HCT116 (cell line): ENCODE results near the gene LMAN2L. TPM values are rescaled to one million over a fixed set of nuclear protein-coding genes. Genes with fewer than 3 reads are reported as not detected.

Experiments
- ATAC-seq: fragments of 200-7000 bp; cut with Tn5 transposase; 2 replicates; pipeline ENCODE4 v1.9.1; 2020; ENCODE audit warnings: mild to moderate bottlenecking, moderate library complexity
- BruUV-seq: library from RNA; stranded (reverse); fragments of 400-500 nt; replicated peaks from 2 replicates; lab custom pipeline; 2021; lab: Mats Ljungman, UMichigan
- CTCF ChIA-PET: fragments of 300-600 bp; sonication (Branson Sonifier 250); formaldehyde crosslinking; loops from one replicate; lab custom pipeline; 2021; ENCODE audit warnings: antibody characterized with exemption; lab: Charles Lee
- POLR2A ChIA-PET: fragments of 300-600, 350-600 bp; sonication (Branson Sonifier 250); formaldehyde crosslinking; loops from one replicate; lab custom pipeline; 2021; ENCODE audit warnings: antibody characterized with exemption; lab: Charles Lee
- RAD21 ChIA-PET, 2 experiments: fragments of 300-600 bp; sonication (Branson Sonifier 250); formaldehyde crosslinking; loops; one replicate each; lab custom pipeline; 2023; ENCODE audit warnings: low total read pairs in 2 of 2; ENCODE audit not compliant: uncharacterized antibody in 2 of 2, unreplicated experiment in 2 of 2, low non-redundant PET in 1 of 2; lab: Charles Lee
- DNase-seq: peaks from one replicate; pipeline ENCODE4 v3.0.0-alpha.2; 2010; ENCODE audit warnings: low read depth, low spot score
- H2AFZ ChIP-seq: fragments of 200-600 bp; shearing (Covaris generic), sonication (generic); 2 replicates; pipeline ENCODE4 v1.6.1; 2017; ENCODE audit warnings: low read depth, mixed run types, mixed read lengths, antibody characterized with exemption, low read length; ENCODE audit not compliant: poor library complexity, severe bottlenecking
- H3K27ac ChIP-seq: 2 replicates; pipeline ENCODE4 v1.5.1; 2012; ENCODE audit warnings: low read depth, low read length
- H3K27me3 ChIP-seq: fragments of 200-600 bp; sonication (generic); 2 replicates; pipeline ENCODE4 v1.6.1; 2016; ENCODE audit warnings: mixed run types, low read length, mixed read lengths; ENCODE audit not compliant: insufficient read depth
- H3K36me3 ChIP-seq, 2 experiments: fragments of 200-500 bp in 1 of 2; fragments of 200-600 bp in 1 of 2; sonication (Bioruptor generic) in 1 of 2; sonication (generic) in 1 of 2; 2 replicates each; pipeline versions ENCODE4 v1.5.1 to v1.6.1; 2014 to 2016; ENCODE audit warnings: low read length in 2 of 2, inconsistent platforms in 1 of 2, mixed read lengths in 1 of 2, mixed run types in 1 of 2; ENCODE audit not compliant: insufficient read depth in 2 of 2, control insufficient read depth in 1 of 2
- H3K4me1 ChIP-seq, 2 experiments: fragments of 200-600 bp in 1 of 2; sonication (generic) in 1 of 2; 2 replicates each; pipeline versions ENCODE4 v1.5.1 to v1.6.1; 2012 to 2017; ENCODE audit warnings: low read length in 2 of 2, inconsistent platforms in 1 of 2, mild to moderate bottlenecking in 1 of 2, mixed read lengths in 1 of 2, mixed run types in 1 of 2, moderate library complexity in 1 of 2; ENCODE audit not compliant: insufficient read depth in 2 of 2, control insufficient read depth in 1 of 2
- H3K4me2 ChIP-seq: fragments of 200-600 bp; sonication (generic); 2 replicates; pipeline ENCODE4 v1.6.1; 2017; ENCODE audit warnings: mixed run types, low read length, mixed read lengths
- H3K4me3 ChIP-seq, 2 experiments: fragments of 200-600 bp in 1 of 2; sonication (generic) in 1 of 2; replicated peaks in 1 of 2; 2 replicates each; pipeline ENCODE4 v1.5.1; 2011 to 2016; ENCODE audit warnings: low read length in 2 of 2, control low read depth in 1 of 2, low read depth in 1 of 2, mild to moderate bottlenecking in 1 of 2, mixed read lengths in 1 of 2, mixed run types in 1 of 2
- H3K79me2 ChIP-seq: fragments of 200-600 bp; sonication (generic); 2 replicates; pipeline ENCODE4 v1.6.1; 2017; ENCODE audit warnings: mild to moderate bottlenecking, mixed run types, low read length, moderate library complexity, mixed read lengths; ENCODE audit not compliant: insufficient read depth
- H3K9ac ChIP-seq: fragments of 200-600 bp; sonication (generic); 2 replicates; pipeline ENCODE4 v1.6.1; 2016; ENCODE audit warnings: low read length, mixed read lengths
- H3K9me2 ChIP-seq: fragments of 200-600 bp; sonication (generic), shearing (Covaris generic); 2 replicates; pipeline ENCODE4 v1.6.1; 2017; ENCODE audit warnings: mixed run types, mild to moderate bottlenecking, moderate library complexity; ENCODE audit not compliant: insufficient read depth
- H3K9me3 ChIP-seq, 2 experiments: fragments of 200-500 bp in 1 of 2; fragments of 200-600 bp in 1 of 2; sonication (Bioruptor generic) in 1 of 2; sonication (generic) in 1 of 2; 2 replicates each; pipeline ENCODE4 v1.6.1; 2014 to 2017; ENCODE audit warnings: low read length in 2 of 2, mixed read lengths in 2 of 2, inconsistent platforms in 1 of 2, low read depth in 1 of 2, mild to moderate bottlenecking in 1 of 2, mixed run types in 1 of 2, moderate library complexity in 1 of 2; ENCODE audit not compliant: control insufficient read depth in 1 of 2, insufficient read depth in 1 of 2
- H4K20me1 ChIP-seq: fragments of 200-600 bp; sonication (generic), shearing (Covaris generic); 2 replicates; pipeline ENCODE4 v1.6.1; 2017; ENCODE audit warnings: mixed run types, mild to moderate bottlenecking, moderate library complexity; ENCODE audit not compliant: insufficient read depth
- CBX3 ChIP-seq: IDR thresholded peaks from 2 replicates; pipeline ENCODE4 v1.6.1; 2012; ENCODE audit warnings: low read depth
- CEBPB ChIP-seq: IDR thresholded peaks from 2 replicates; pipeline ENCODE4 v1.6.1; 2012; ENCODE audit warnings: low read depth
- EGR1 ChIP-seq: IDR thresholded peaks from 2 replicates; pipeline ENCODE4 v1.6.1; 2012; ENCODE audit warnings: low read depth
- ELF1 ChIP-seq: IDR thresholded peaks from 2 replicates; pipeline ENCODE4 v1.6.1; 2012; ENCODE audit warnings: low read depth, borderline replicate concordance
- EZH2 ChIP-seq: fragments of 200-600 bp; sonication (generic); IDR thresholded peaks from 2 replicates; pipeline ENCODE4 v1.6.1; 2017; ENCODE audit warnings: antibody characterized with exemption, mixed run types
- EZH2phosphoT487 ChIP-seq: fragments of 200-600 bp; IDR thresholded peaks from 2 replicates; pipeline ENCODE4 v1.6.1; 2018; ENCODE audit warnings: antibody characterized with exemption, borderline replicate concordance
- FOSL1 ChIP-seq: IDR thresholded peaks from 2 replicates; pipeline ENCODE4 v1.6.1; 2012; ENCODE audit warnings: low read depth
- JUND ChIP-seq: IDR thresholded peaks from 2 replicates; pipeline ENCODE4 v1.6.1; 2012
- POLR2AphosphoS5 ChIP-seq: IDR thresholded peaks from 2 replicates; pipeline ENCODE4 v1.6.1; 2011; ENCODE audit warnings: mild to moderate bottlenecking, low read depth, low read length, moderate library complexity
- RAD21 ChIP-seq: IDR thresholded peaks from 2 replicates; pipeline ENCODE4 v1.6.1; 2012; ENCODE audit warnings: low read depth, mild to moderate bottlenecking
- SRF ChIP-seq: IDR thresholded peaks from 2 replicates; pipeline ENCODE4 v1.6.1; 2012; ENCODE audit warnings: low read depth
- YY1 ChIP-seq: IDR thresholded peaks from 2 replicates; pipeline ENCODE4 v1.6.1; 2011; ENCODE audit warnings: low read length, low read depth, moderate library complexity, mild to moderate bottlenecking; ENCODE audit not compliant: insufficient replicate concordance; ENCODE audit errors: extremely low read depth
- intact Hi-C: fragments of 100-400 bp; cut with micrococcal nuclease; formaldehyde crosslinking; loops from 2 replicates; pipeline ENCODE4 v1.10.0; 2022
- total RNA-seq: library from RNA; stranded (reverse); gene quantifications from one replicate; pipeline ENCODE4 v1.2.1, GENCODE V29; 2021; ENCODE audit not compliant: unreplicated experiment
- TF ChIP-seq, protein P1 (sequence below): IDR thresholded peaks from 2 replicates; pipeline ENCODE4 v1.6.1; 2011; ENCODE audit warnings: mild to moderate bottlenecking, low read length, moderate library complexity; ENCODE audit not compliant: insufficient replicate concordance; ENCODE audit errors: extremely low read depth
- TF ChIP-seq, protein P2 (sequence below): IDR thresholded peaks from 2 replicates; pipeline ENCODE4 v1.6.1; 2012; ENCODE audit warnings: low read depth
- TF ChIP-seq, protein P3 (sequence below): IDR thresholded peaks from 2 replicates; pipeline ENCODE4 v1.6.1; 2012

LMAN2L gene
- total RNA-seq, 1 experiment from 2014 or later: 15.2 TPM

DNA sequence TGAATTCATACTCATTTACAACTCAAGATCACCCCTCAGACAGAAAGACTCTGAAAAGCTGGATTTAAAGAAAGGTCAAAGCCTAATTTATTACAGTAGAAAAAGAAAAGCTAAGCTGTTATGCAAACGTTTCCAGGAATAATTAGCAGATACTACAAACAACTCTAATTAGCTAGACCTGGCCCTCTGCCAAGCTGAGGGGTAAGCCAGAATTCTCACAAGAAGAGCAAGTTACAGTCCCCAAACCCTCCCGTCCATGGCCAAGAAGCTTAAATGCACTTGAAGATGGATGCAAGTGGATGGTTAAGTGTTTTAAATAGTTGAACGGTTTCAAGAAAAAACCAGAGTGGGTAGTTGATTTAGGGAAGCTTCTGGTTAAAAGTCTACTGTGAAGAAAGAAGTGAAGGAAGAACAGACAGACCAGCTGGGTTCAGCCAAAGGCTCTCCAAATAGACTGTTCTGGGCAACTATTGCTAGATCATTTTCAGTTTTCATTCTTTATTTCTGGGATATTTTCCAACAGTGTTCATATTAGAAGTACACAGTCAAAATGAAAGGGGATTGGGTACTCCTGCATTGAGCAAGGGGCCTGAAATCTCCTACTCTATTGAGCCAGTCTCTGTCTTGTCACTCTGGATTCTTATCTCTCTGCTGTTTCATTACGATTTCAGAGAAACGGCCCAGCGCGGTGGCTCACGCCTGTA is 4.8 kb downstream of the LMAN2L start:
- POLR2A ChIA-PET: no interaction called here
- intact Hi-C loops: no loop called here

More for the DNA sequence above, 4.8 kb downstream of the LMAN2L start:
- no peak for ATAC-seq
- RAD21 ChIA-PET: no interaction called here
- no peaks in the 10 kb centered on the region for H3K9me2 ChIP-seq
- no peak overlapping the region for H3K4me3 ChIP-seq
- no peak overlapping the region for H3K9ac ChIP-seq
- peaks cover 27% of the 10 kb centered on the region for H3K79me2 ChIP-seq
- CTCF ChIA-PET: no interaction called here
- peaks cover 25 to 34% of the 10 kb centered on the region in 2 experiments; a peak in 3 of 4 replicates for H3K36me3 ChIP-seq
- peaks cover 2 to 5% of the 10 kb centered on the region in 2 experiments; a peak in 2 of 4 replicates for H3K4me1 ChIP-seq
- H3K4me2 ChIP-seq: no peak overlapping the region
- no TSS peak for BruUV-seq
- DNase-seq: no peak
- no peaks in the 10 kb centered on the region for H3K9me3 ChIP-seq
- TF ChIP-seq, protein P1, sequence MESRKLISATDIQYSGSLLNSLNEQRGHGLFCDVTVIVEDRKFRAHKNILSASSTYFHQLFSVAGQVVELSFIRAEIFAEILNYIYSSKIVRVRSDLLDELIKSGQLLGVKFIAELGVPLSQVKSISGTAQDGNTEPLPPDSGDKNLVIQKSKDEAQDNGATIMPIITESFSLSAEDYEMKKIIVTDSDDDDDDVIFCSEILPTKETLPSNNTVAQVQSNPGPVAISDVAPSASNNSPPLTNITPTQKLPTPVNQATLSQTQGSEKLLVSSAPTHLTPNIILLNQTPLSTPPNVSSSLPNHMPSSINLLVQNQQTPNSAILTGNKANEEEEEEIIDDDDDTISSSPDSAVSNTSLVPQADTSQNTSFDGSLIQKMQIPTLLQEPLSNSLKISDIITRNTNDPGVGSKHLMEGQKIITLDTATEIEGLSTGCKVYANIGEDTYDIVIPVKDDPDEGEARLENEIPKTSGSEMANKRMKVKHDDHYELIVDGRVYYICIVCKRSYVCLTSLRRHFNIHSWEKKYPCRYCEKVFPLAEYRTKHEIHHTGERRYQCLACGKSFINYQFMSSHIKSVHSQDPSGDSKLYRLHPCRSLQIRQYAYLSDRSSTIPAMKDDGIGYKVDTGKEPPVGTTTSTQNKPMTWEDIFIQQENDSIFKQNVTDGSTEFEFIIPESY: no peak
- TF ChIP-seq JUND: no peak
- TF ChIP-seq EZH2phosphoT487: no peak
- no peak for TF ChIP-seq EGR1
- TF ChIP-seq YY1: no peak
- TF ChIP-seq SRF: no peak
- TF ChIP-seq, protein P2, sequence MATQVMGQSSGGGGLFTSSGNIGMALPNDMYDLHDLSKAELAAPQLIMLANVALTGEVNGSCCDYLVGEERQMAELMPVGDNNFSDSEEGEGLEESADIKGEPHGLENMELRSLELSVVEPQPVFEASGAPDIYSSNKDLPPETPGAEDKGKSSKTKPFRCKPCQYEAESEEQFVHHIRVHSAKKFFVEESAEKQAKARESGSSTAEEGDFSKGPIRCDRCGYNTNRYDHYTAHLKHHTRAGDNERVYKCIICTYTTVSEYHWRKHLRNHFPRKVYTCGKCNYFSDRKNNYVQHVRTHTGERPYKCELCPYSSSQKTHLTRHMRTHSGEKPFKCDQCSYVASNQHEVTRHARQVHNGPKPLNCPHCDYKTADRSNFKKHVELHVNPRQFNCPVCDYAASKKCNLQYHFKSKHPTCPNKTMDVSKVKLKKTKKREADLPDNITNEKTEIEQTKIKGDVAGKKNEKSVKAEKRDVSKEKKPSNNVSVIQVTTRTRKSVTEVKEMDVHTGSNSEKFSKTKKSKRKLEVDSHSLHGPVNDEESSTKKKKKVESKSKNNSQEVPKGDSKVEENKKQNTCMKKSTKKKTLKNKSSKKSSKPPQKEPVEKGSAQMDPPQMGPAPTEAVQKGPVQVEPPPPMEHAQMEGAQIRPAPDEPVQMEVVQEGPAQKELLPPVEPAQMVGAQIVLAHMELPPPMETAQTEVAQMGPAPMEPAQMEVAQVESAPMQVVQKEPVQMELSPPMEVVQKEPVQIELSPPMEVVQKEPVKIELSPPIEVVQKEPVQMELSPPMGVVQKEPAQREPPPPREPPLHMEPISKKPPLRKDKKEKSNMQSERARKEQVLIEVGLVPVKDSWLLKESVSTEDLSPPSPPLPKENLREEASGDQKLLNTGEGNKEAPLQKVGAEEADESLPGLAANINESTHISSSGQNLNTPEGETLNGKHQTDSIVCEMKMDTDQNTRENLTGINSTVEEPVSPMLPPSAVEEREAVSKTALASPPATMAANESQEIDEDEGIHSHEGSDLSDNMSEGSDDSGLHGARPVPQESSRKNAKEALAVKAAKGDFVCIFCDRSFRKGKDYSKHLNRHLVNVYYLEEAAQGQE: no peak
- no peak for TF ChIP-seq POLR2AphosphoS5
- TF ChIP-seq ELF1: no peak
- no peak for TF ChIP-seq EZH2
- TF ChIP-seq FOSL1: no peak
- TF ChIP-seq RAD21: no peak
- TF ChIP-seq CBX3: no peak
- no peak for TF ChIP-seq CEBPB
- TF ChIP-seq, protein P3, sequence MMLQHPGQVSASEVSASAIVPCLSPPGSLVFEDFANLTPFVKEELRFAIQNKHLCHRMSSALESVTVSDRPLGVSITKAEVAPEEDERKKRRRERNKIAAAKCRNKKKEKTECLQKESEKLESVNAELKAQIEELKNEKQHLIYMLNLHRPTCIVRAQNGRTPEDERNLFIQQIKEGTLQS: no peak
- no peak overlapping the region for H2AFZ ChIP-seq
- no peaks in the 10 kb centered on the region for H3K27me3 ChIP-seq
- H4K20me1 ChIP-seq: 0 out of 2 replicates have a peak, but pooled peaks cover 5% of the 10 kb centered on the region
- no peak overlapping the region for H3K27ac ChIP-seq
